Stimulated activated CD4-positive, alpha-beta T cell treated with anti-CD3 and anti-CD28 coated beads, TNF-alpha, amount 100 ng/mL, for 24 hours (primary cell): ENCODE data around the gene HS2ST1.
A peak's percentile ranks its signal among the peaks of the same experiment; 100 is the strongest.
"Not testable (repeated sequence)": the region's sequence is repeated elsewhere in the genome, so short reads cannot be mapped to it uniquely, and the experiment has no call there.

ENCODE experiments used
- DNase-seq, 3 experiments: peaks; one replicate each; pipeline ENCODE4 v3.0.0-alpha.2; 2020; ENCODE audit warnings: low read depth in 3 of 3

The HS2ST1 gene

DNA sequence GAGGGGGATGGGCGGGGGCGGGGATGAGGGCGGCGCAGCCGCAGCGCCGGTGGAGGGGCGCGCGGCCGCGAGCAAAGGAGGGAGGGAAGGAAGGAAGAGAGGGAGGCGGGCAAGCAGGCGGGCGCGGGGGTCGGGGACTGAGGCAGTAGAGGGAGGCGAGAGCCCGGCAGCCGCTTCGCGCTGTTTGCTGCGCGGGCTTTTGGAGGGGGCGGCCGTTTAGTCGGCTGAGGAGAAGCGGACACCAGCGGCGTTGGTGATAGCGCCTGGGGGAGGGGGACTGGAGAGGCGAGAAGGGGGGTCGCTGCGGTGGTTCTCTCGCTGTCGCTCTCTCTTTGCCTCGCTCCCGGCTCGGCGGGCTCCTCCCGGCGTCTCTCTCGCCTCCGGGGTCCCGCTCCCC is at the start of gene HS2ST1:
Gene HS2ST1 (plus strand): TSS at position 35 of the 397 bp plus-strand sequence.
- DNase-seq = no peak

DNA sequence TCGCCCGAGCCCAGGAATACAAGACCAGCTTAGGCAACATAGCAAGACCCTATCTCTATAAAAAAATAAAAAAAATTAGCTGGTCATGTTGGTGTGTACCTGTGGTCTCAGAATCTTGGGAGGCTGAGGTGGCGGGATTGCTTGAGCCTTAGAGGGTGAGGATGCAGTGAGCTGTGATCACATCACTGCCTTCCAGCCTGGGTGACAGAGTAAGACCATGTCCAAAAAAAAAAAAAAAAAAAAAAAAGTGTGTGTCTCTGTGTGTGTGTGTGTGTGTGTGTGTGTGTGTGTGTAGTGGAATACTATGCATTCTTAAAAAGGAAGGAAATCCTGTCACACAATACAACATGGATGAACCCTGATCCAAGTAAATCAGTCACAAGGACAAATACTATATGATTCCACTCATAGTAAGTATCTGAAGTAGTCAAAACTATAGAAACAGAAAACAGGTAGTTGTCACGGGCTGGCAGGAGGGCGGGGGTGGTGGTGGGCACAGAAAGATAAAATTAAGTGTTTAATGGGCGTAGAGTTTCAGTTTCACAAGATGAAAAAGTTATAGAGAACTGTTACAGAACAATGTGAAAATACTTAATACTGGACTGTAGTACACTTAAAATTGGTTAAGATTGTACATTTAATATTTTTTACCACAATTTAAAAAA is 48.3 kb upstream of the HS2ST1 start:
- DNase-seq = no peak

DNA sequence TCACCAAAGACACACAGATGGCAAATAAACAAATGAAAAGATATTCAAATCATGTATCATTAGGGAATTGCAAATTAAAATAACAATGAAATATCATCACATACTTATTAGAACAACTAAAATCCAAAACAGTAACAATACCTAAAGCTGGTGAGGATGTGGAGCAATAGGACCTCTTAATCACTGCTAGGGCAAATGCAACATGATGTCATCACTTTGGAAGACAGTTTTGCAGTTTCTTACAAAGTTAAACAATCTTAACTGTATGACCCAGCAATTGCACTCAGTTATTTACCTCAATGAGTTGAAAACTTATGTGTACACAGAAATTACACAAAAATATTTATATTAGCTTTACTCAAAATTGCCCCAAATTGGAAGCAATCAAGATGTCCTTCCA is 47.8 kb upstream of the HS2ST1 start:
- no peak for DNase-seq

DNA sequence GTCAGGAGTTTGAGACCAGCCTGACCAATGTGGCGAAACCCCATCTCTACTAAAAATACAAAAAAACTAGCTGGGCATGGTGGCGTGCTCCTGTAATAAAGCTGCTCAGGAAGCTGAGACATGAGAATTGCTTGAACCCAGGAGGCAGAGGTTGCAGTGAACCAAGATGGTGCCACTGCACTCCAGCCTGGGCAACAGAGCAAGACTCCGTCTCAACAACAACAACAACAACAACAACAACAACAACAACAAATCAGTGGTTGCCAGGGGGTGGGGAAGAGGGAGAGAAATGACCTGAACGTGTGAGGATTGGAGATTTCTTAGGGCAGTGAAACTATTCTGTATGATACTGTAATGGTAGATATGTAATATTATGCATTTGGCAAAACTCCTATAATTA is 47.2 kb upstream of the HS2ST1 start:
- not testable (repeated sequence) for DNase-seq

DNA sequence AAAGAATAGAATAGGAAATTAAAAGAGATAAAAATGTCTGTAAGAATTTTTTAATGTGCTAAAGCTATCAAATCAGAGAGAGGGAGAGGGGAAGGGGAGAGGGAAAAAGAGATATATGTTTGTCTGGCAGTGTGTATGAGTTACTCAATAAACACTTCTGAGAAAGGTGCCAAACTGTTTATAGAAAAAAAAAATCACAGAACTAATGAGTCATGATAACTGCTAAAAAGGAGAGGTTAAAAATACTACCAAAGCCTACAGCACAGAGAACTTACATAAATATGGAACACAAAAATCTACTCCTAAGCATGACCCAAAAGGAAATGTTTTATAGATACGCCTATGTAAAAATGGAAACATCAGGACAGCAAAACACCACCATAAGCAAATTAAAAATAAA is 46.0 kb upstream of the HS2ST1 start:
- no peak for DNase-seq

DNA sequence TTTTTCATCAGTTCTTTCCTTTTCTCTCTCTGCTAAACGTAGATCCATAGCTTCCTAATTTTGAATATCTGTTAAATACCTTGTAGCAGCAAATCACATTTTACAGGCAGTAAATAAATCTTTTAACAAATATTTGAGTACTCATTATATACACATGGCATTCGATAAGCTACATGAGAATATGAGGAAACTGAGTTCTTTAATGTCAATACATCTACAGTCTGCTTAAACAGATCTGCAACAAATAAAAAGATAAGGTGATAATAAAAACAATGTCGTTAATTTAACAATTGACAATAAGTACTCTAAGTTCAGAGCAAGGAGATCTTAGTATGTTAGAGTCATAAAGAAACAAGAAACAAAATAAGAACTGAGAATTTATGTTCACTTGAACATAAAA is 43.4 kb upstream of the HS2ST1 start:
- DNase-seq = no peak

DNA sequence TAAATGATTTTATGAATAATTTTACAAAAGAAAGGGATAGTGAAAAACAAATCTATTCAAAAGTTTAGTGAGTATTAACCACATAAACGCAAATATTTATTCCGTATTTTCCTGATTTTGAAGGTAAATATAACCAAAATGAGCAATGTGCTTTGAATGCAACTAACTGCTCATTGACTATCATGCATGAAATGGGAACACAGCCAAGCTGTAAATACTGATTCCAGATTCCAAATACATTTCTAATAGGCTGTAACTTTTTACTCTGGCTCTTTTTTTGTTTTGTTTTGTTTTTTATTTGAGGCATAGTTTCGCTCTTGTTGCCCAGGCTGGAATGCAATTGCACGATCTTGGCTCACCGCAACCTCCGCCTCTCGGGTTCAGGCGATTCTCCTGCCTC is 42.3 kb upstream of the HS2ST1 start:
- DNase-seq = no peak

DNA sequence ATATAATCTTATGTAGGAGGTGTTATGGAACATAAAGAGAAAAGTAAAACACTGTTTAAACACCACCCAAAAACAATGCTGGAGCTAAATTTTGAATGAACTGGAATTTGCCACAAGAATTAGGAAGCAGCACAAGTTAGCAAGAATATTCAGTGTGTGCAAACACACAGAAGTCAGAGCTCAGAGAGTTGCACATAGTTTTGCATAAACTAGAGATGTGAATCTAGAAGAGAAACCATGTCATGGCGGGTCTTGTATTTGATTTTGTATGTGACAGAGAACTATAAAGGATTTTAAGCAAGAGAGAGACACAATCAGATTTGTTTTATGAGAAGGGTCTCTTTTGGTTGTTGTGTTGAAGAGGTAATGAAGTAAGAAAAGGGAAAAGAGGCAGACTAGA is 38.7 kb upstream of the HS2ST1 start:
- DNase-seq = no peak

DNA sequence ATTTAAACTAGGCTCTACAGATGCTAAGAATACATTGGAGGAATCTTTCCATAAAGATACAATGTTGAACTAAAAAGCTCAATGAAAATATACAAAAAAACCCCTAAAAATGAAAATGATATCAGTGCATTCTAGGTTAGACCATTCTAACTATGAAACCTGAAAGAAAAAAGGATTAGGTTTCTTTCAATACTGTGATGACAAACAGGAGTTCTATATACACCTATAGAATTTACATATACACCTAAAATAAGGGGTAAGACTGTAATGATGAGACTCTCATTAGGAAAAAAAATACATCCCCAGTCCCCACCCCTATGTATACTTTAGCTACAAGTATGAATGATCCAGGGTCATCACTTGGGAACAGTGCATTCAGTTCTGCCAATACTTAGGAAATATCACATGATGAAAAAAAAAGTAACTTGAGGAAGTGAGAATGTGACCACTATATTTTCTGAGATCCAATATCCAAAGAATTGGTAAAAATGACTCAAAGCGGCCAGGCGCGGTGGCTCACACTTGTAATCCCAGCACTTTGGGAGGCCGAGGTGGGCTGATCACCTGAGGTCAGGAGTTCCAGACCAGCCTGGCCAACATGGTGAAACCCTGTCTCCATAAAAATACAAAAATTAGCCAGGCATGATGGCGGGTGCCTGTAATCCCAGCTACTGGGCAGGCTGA is 26.8 kb upstream of the HS2ST1 start:
- no peak for DNase-seq

DNA sequence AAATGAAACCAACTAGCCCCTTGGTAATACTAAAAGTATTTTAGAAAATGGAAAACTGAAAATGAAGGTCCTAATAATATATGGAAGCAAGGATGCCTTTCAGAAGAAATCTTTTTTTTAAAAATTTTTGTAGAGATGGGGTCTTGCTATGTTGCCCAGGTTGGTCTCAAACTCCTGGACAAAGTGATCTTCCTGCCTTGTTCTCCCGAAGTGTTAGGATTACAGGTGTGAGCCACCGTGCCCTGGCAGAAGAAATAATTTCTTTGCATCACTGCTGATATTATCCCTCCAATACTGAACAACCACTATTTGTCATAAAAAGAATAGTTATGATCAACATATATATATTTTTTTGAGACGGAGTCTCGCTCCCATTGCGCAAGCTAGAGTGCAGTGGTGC is 26.1 kb upstream of the HS2ST1 start:
- DNase-seq = no peak

DNA sequence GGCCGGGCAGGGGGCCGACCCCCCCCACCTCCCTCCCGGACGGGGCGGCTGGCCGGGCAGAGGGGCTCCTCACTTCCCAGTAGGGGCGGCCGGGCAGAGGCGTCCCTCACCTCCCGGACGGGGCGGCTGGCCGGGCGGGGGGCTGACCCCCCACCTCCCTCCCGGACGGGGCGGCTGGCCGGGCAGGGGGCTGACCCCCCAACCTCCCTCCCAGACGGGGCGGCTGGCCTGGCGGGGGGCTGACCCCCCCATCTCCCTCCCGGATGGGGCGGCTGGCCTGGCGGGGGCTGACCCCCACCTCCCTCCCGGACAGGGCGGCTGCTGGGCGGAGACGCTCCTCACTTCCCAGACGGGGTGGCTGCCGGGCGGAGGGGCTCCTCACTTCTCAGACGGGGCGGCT is 15.0 kb upstream of the HS2ST1 start:
- DNase-seq = not testable (repeated sequence)

DNA sequence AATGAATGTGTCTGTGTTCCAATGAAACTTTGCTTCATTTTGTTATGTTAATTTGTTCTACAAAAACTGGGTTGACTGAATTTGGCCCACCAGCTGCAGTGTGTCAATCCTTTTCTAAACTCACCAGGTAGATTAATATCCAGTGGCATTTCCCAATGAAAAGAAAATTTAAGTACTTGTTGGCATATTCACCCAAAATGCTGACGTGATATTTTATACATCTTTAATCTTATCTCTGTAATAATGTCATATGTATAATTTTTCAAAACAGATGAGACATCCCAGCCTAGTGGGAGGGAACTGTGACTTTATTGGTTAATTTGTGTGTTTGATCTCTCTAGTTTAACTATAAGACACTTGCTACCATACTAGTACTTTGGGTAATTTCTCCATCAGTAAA is 8.6 kb upstream of the HS2ST1 start:
- DNase-seq = no peak

DNA sequence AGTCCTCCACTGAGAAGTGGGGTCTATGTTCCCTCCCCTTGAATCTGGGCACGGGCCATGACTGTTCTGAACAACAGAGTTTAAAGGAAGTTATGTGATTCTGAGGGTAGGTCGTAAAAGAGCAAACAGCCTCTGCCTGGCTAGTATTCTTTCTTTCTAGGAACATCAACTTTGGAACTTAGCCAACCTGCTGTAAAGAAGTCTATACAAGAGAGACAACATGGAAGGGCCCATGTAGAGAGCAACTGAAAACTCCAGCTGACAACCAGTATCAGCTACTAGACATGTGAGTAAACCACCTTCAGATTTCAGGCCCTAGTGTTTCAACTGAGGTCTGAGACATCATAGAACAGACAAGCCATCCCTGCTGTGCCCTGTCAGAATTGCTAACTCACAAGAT is 8.0 kb upstream of the HS2ST1 start:
- no peak for DNase-seq

DNA sequence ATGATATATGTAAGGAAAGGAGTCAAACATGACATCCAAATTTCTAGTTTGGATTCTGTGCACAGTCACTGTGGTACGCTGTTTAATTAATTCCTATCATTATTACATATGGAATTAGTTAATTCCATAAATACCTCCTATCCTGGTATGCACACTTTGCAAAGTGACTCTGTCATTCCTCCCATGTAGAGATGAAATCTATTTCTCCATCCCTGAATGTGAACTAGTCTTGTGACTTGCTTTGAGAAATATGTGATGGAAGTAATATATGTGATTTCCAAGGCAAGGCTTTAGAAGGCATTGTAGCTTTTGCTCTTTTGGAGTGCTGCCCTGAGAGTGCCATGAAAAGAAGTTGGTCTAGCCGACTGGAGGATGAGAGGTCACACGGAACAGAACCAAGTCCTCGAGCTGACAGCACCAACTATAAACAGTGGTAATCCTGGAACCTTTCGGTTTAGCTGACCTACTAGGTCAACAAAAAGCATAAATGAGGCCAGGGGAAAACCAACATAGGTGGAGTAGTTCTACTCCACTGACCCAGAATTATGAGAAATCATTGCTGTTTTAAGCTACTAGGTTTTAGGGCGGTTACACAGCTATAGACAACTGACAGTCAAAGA is 2.0 kb upstream of the HS2ST1 start:
- no peak for DNase-seq

DNA sequence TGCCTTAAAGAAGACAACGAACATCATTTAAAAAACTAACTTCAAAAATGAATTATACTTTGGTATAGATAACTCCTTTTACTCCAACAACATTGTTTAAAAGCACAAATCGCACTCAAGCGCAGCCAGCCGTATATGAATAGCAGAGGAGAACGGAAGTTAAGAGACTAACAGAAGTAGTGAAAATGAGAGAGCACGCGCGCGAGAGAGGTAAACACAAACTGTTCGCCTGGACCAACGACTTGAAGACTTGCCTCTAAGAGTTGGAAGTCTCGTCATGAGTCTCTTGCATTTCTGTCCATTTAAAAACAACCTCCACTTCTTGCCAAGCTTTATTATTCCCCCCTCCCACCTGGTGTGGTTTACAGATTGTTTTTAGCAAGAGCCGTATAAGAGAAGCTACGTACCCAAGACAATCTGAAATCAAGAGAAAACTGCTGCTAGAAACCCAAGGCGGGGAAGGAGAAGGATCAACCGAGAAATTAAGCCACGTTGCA is 988 bp upstream of the HS2ST1 start:
- peak in 2 of 3 experiments; percentile 15 to 26 for DNase-seq

DNA sequence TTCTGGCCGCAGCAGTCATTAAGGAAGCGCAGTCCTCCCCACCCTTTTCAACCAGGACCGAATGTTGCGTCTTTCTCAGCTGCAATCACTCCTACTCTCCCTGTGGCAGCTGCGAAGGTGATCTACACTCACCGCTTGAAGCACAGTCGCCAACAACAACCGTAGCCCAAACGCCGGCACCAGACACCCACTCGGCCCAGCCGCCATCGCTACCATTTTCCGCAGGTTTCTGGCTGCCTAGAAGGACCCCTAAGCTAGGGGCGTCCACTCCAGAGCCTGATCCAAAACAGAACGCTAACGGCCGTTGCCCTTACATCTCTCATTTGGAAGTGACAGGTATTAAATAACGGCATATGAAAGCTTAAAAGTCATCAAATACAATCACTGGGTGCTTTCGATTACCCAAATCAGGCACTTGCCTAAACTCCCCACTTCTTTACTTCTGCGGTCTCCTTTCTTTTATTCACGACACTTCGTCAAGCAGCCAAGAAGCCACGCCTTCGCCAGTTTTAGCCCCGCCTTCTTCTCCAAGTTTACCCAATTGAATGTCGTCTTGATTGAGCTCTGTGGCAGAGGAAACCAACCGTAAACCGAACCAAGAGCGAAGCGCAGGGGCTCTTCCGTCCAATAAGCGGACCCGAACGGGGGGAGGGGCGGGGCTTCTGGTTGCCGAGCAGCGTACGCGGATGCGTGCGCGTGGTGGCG is 387 bp upstream of the HS2ST1 start, which contains the start of gene SELENOF:
Gene SELENOF (minus strand): TSS at position 231 of the 705 bp plus-strand sequence. CDS start 15 bp downstream, at position 216.
- DNase-seq = peak; percentile 97 to 99 (median 98)

DNA sequence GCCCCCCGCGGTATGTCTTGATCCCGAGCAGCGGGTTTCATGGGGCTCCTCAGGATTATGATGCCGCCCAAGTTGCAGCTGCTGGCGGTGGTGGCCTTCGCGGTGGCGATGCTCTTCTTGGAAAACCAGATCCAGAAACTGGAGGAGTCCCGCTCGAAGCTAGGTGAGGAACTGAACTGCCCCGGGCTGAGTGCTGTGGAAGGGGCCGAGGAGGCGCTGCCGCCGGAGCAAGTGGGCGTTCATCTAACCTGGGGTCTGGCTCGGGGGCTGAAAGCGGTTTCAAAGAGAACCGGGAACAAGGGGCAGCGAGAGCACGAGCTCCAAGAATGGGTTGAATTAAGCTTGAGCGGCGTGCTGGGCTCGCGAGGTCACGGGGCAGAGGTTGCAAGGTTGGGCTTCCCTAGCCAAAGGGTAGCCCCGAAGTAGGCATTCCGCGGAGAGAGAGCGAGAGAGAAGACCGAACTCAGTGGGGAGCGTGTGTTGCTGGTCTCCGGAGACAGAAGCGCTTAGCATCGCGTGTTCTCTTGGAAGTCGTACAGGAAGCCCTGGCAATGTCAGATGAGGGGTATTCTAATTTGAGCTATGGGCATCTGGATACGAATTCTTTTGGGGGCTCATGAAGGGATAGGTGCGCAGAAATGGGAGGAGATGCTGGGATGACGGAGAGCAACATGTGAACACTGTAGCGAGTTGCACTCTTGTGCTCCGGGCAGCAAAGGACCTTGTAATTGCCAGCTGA is 732 bp downstream of the HS2ST1 start:
- peak; percentile 22 to 40 (median 22) for DNase-seq

DNA sequence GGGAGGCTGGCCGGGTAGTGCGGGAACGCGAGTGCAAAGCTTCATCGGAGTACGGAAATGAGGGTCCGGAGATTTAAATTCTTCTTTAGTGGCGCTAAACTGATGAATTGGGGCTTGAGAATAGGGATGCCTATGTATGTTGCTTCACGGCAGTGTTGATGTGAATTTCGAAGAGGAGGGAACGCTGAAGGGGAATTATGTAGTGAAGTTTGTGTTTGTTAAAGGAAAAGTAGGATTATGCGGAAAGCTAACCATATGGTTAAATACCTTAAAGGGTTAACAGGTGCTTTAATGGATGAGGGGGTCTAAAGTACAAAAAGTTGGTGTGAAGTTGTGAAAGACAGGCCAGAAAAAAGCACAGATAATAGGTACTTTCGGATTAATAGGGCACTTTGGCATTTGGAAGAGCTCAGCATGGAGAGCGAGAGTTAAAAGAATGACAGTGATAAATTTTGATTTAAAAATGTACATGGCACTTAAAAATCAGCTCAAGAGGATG is 1.4 kb downstream of the HS2ST1 start:
- DNase-seq = no peak

DNA sequence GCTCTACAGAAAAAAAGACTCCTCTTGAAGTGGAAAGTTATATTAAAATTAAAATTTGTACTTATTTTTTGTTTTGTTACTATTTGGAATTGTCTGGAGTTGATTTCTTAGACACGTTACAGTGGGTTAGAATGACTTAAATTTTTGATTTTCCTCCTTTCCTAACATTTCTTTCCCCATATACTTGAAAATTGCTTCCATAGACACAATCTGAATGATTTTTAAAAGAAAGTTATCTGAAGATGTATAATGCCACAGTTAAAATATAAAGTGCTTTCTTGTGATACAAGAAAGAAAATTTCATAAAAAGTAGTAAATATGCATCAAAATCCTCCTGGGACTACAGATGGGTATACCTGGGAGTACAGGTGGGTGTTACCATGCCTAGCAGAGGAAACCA is 2.3 kb downstream of the HS2ST1 start:
- DNase-seq = no peak

DNA sequence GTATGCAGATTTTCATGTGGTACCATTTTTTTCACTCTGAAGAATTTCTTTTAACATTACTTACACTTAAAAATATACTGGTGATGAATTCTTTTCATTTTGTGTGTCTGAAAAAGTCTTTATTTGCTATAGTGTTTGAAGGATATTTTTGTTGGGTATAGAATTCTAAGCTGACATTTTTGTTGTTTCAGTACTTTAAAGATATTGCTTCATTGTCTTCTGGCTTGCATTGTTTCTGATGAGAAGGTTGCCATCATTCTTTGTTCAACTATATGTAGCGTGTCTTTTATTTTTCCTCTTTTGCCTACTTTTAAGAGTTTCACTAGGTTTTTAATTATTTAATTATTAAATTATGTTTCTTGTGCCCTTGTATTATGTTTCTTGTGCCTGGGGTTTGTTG is 8.0 kb downstream of the HS2ST1 start:
- no peak for DNase-seq

DNA sequence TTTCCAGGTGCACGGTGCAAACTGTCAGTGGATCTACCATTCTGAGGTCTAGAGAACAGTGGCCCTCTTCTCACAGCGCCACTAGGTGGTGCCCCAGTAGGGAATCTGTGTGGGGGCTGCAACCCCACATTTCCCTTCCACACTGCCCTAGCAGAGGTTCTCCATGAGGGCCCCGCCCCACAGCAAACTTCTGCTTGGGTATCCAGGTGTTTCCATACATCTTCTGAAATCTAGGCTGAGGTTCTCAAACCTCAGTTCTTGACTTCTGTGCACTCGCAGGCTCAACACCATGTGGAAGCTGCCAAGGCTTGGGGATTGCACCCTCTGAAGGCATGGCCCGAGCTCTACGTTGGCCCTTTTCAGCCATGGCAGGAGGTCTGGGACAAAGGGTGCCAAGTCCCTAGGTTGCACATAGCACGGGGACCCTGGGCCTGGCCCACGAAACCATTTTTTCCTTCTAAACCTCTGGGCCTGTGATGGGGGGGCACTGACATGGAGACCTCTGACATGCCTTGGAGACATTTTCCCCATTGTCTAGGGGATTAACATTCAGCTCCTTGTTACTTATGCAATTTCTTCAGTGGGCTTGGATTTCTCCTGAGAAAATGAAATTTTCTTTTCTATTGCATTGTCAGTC is 10.0 kb downstream of the HS2ST1 start:
- DNase-seq = no peak
